Pancreas (tissue), 10 donors: ENCODE results near the gene VWA5B1. TPM values are rescaled to one million over a fixed set of nuclear protein-coding genes. Genes with fewer than 3 reads are reported as not detected.

Experiments
- ATAC-seq, 4 donors: fragments of 200-7000 bp; cut with Tn5 transposase; one replicate each; pipeline versions ENCODE4 v1.8.0 to v1.9.1; 2020; ENCODE audit warnings: mild to moderate bottlenecking in 4 of 4, moderate library complexity in 4 of 4
- DNase-seq, 6 donors: peaks; one replicate each; pipeline ENCODE4 v3.0.0-alpha.2; 2020
- FAIRE-seq: peaks from 2 replicates; lab custom pipeline; 2012; peaks lifted over from hg19 to GRCh38; lab: Jason Lieb, UNC
- H3K27ac ChIP-seq, 4 donors: fragments of 200-600 bp; sonication (generic); 1 replicate in 3 of 4; 2 replicates in 1 of 4; pipeline versions ENCODE4 v1.5.0 to v1.8.0; 2020
- H3K27me3 ChIP-seq, 4 donors: fragments of 200-600 bp; one replicate each; pipeline ENCODE4 v1.8.0; 2021
- H3K36me3 ChIP-seq, 3 donors: fragments of 200-600 bp; sonication (generic) in 1 of 3; one replicate each; pipeline versions ENCODE4 v1.5.0 to v1.8.0; 2020 to 2021
- H3K4me1 ChIP-seq, 3 donors: fragments of 200-600 bp; one replicate each; pipeline ENCODE4 v1.8.0; 2021
- H3K4me3 ChIP-seq, 4 donors: fragments of 200-600 bp; sonication (generic) in 2 of 4; one replicate each; pipeline versions ENCODE4 v1.5.0 to v1.8.0; 2020 to 2021
- H3K9me3 ChIP-seq, 4 donors: fragments of 200-600 bp; one replicate each; pipeline ENCODE4 v1.8.0; 2021
- WGBS, 2 donors: extraction: QIAGEN DNeasy Blood & Tissue Kit; methylation state at CpG; one replicate each; pipeline ENCODE4 v1.1.7; 2013; 5-methylcytosine and 5-hydroxymethylcytosine counted together
- intact Hi-C, 3 donors: fragments of 100-400 bp; cut with DNase I; formaldehyde crosslinking; loops; one replicate each; pipeline versions ENCODE4 v1.11.1 to v1.14.2; 2022
- polyA plus RNA-seq, 2 donors: library from polyadenylated mRNA; stranded (reverse); fragments of 200-250 nt; gene quantifications; one replicate each; pipeline ENCODE4 v1.2.3, GENCODE V29; 2013
- total RNA-seq, 6 donors: library from RNA; stranded (reverse); fragmentation: NEBNext Ultra II Directional in 4 of 6; extraction: Animal tissue kit (Norgen Biotek cat#: 25700) in 4 of 6; gene quantifications; one replicate each; pipeline versions ENCODE4 v1.2.1 to v1.2.4, GENCODE V29; 2021 to 2023
- TF ChIP-seq, protein P1 (sequence below), 4 donors: fragments of 200-600 bp; sonication (generic) in 3 of 4; IDR thresholded peaks; one replicate each; pipeline versions ENCODE4 v1.5.0 to v1.8.0; 2021; ENCODE audit warnings: antibody characterized with exemption in 4 of 4
- donor health status: healthy with polysubstance abuse.
- donor health status: DM: no; HTN: no; CAD: no; lungs with moderate emphysema.
- donor health status: DM: no; HTN: no; CAD: no.
- donor health status: control.
- donor health status: control.
- donor health status: Bipolar disorder and iron deficiency.
- donor health status: DM: yes; HTN: yes; CAD: no.
- donor health status: DM: no; HTN: no; CAD: no.
- donor health status: DM: no; HTN: no; CAD: no.
- donor health status: DM: yes; HTN: yes; CAD: no.

VWA5B1 gene
- total and polyA plus RNA-seq, 8 donors = 0.16 to 0.70 (median 0.29) TPM; not detected in 1

DNA sequence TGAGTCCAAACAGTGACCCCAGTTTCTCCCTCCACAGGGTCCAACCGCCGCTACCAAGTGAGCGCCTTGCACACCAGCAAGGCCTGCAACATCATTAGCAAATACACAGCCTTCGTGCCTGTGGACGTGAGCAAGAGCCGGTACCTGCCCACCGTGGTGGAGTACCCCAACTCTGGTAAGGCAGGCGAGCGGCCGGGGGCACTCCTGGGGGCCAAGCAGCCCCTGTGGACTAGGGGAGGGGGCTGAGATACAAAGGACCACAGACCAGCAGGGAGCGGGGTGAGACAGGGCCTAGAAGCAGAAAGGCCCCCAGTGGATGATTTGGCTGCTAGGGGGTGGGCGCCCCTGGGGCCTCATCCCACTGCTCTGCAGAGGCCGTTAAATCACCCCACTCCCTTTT is 54.7 kb downstream of the VWA5B1 start:
- Histone ChIP-seq H3K4me1 (no peaks in the 10 kb centered on the region), H3K9me3 (no peaks in the 10 kb centered on the region), H3K27me3 (no peaks in the 10 kb centered on the region), H3K36me3 (no peaks in the 10 kb centered on the region), H3K27ac (no peak overlapping the region), H3K4me3 (no peak overlapping the region)
- TF ChIP-seq, protein P1, sequence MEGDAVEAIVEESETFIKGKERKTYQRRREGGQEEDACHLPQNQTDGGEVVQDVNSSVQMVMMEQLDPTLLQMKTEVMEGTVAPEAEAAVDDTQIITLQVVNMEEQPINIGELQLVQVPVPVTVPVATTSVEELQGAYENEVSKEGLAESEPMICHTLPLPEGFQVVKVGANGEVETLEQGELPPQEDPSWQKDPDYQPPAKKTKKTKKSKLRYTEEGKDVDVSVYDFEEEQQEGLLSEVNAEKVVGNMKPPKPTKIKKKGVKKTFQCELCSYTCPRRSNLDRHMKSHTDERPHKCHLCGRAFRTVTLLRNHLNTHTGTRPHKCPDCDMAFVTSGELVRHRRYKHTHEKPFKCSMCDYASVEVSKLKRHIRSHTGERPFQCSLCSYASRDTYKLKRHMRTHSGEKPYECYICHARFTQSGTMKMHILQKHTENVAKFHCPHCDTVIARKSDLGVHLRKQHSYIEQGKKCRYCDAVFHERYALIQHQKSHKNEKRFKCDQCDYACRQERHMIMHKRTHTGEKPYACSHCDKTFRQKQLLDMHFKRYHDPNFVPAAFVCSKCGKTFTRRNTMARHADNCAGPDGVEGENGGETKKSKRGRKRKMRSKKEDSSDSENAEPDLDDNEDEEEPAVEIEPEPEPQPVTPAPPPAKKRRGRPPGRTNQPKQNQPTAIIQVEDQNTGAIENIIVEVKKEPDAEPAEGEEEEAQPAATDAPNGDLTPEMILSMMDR (IDR thresholded peaks at IDR 0.05) = no peak
- FAIRE-seq (no peak), DNase-seq (no peak), ATAC-seq (no peak)
- 89% methylated on average over 13 of the region's 13 CpGs for WGBS, 2 donors
- intact Hi-C loops = no loop called here

DNA sequence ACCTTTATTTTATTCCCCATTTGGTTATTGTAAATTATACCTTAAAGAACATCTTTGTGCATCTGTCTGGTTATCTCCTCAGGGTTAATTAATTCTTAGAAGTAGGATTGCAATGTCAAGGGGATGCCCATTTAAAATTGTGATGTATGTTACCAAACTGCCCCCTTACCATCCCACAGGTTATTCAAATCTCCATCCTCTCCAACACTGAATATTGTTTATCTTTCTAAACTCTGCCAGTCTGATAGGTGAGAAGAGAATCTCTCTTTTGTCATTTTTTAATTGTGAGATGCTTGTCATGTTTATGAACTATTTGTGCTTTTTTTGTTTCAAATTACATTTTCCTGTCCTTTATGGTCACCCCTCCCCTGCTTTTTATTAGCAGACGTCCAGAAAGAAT is 55.8 kb downstream of the VWA5B1 start:
- Histone ChIP-seq H3K36me3 (no peaks in the 10 kb centered on the region), H3K9me3 (no peaks in the 10 kb centered on the region), H3K4me3 (no peak overlapping the region), H3K27ac (no peak overlapping the region), H3K4me1 (no peaks in the 10 kb centered on the region), H3K27me3 (no peaks in the 10 kb centered on the region)
- WGBS, 2 donors = 67 to 75% methylated on average over 1 of the region's 1 CpG
- intact Hi-C loops = no loop called here
- DNase-seq (no peak), FAIRE-seq (no peak), ATAC-seq (no peak)
- TF ChIP-seq, protein P1 (IDR thresholded peaks at IDR 0.05) = no peak

DNA sequence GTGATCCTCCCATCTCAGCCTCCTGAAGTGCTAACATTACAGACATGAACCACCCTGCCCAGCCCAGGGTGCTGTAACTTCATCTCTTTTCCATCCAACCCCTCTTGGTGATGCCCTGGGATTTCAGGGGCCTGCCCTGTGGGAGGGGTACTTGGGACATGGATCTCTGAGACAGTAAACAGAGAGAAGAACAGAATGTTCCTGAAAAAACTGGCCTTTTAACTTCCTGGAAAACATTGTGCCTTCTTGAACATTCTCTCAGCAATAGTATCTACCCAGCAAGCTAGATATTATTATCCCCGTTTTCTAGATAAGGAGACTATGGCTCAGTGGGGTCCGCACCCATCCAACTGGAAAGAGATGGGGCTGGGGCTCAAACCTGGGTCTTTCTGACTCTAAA is 57.0 kb downstream of the VWA5B1 start:
- FAIRE-seq = no peak
- Histone ChIP-seq H3K9me3 (no peaks in the 10 kb centered on the region), H3K27ac (no peak overlapping the region), H3K27me3 (no peaks in the 10 kb centered on the region), H3K4me3 (no peak overlapping the region), H3K4me1 (no peaks in the 10 kb centered on the region), H3K36me3 (no peaks in the 10 kb centered on the region)
- TF ChIP-seq, protein P1 (IDR thresholded peaks at IDR 0.05) = no peak
- WGBS, 2 donors = 80 to 82% methylated on average over 2 of the region's 2 CpGs
- intact Hi-C loops = no loop called here
- DNase-seq = no peak
- ATAC-seq = no peak

DNA sequence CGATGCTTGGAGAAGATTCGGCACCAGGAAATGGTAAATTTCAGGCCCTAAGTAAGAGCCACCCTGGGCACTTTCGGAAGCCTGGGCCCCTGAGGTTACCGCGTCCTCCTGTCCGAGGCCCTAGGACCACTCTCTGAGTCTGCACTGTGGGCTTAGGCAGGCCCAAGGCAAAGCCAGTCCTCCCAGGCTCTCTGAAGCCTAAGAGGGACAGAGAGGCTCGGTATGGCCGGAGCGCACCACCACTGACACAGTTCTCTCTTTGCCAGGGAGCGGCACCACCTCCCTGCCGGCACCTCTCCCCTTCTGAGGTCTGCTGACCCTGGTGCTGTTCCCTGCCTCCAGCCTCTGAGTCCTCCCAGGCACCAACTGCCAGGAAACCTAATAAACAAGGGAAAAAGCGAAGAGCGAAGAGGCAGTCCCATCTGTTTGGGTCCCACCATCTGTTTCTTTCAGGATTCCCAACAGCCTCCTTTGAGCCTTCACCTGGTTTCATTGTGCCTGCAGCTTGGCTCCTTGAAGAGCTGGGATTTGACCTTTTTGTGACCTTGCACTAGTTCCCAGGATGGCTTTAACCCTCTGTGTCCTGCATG is 57.7 kb downstream of the VWA5B1 start:
- intact Hi-C loops = no loop called here
- H3K27me3 ChIP-seq = no peaks in the 10 kb centered on the region
- no peaks in the 10 kb centered on the region for H3K4me1 ChIP-seq
- ATAC-seq = no peak
- TF ChIP-seq, protein P1 (IDR thresholded peaks at IDR 0.05) = no peak
- no peaks in the 10 kb centered on the region for H3K36me3 ChIP-seq
- H3K27ac ChIP-seq = no peak overlapping the region
- DNase-seq = no peak
- WGBS, 2 donors = 90% methylated on average over 13 of the region's 13 CpGs
- no peak for FAIRE-seq
- H3K4me3 ChIP-seq = no peak overlapping the region
- no peaks in the 10 kb centered on the region for H3K9me3 ChIP-seq

DNA sequence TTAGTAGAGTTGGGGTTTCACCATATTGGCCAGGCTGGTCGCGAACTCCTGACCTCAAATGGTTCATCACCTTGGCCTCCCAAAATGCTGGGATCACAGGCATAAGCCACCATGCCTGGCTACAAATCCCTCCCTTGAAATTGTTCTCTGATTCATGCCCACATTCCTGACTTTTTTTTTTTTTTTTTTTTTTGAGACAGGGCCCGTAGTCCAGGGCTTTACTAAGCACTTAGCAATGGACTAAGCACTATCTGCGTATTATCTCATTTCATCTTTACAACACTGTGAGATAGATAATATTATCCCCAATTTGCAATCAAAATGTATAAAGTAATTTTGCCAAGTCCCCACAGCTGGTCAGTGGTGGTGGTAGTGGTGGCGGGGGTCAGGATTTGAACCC is 58.9 kb downstream of the VWA5B1 start:
- Histone ChIP-seq H3K4me3 (no peak overlapping the region), H3K4me1 (no peaks in the 10 kb centered on the region), H3K27me3 (no peaks in the 10 kb centered on the region), H3K27ac (no peak overlapping the region), H3K36me3 (no peaks in the 10 kb centered on the region), H3K9me3 (no peaks in the 10 kb centered on the region)
- intact Hi-C loops = no loop called here
- TF ChIP-seq, protein P1 (IDR thresholded peaks at IDR 0.05) = no peak
- ATAC-seq = no peak
- no peak for DNase-seq
- 88 to 92% methylated on average over 5 of the region's 5 CpGs for WGBS, 2 donors
- FAIRE-seq = no peak
